Measurements from ENCODE around the gene MAB21L2.
"Not testable (repeated sequence)": the region's sequence is repeated elsewhere in the genome, so short reads cannot be mapped to it uniquely, and the experiment has no call there.

The MAB21L2 gene

GRCh38 chr4:150582146-150582872 lies at the start of gene MAB21L2:
TSS of gene MAB21L2 (plus strand) at chr4:150582151. CDS start at chr4:150583030, 879 bp downstream.
- no peak for DNase-seq (ENCODE audit: low read depth)

GRCh38 chr4:150533673-150534072 lies 48.3 kb upstream of the MAB21L2 start:
- DNase-seq (ENCODE audit: low read depth) = no peak

- no peak for DNase-seq (ENCODE audit: low read depth)
Observed at GRCh38 chr4:150534818-150535217, 47.1 kb upstream of the MAB21L2 start.

GRCh38 chr4:150537911-150538310 lies 44.0 kb upstream of the MAB21L2 start:
- not testable (repeated sequence) for DNase-seq (ENCODE audit: low read depth)

GRCh38 chr4:150540536-150540935 lies 41.4 kb upstream of the MAB21L2 start:
- no peak for DNase-seq (ENCODE audit: low read depth)

GRCh38 chr4:150540959-150541360 lies 41.0 kb upstream of the MAB21L2 start:
- no peak for DNase-seq (ENCODE audit: low read depth)

GRCh38 chr4:150541681-150542080 lies 40.3 kb upstream of the MAB21L2 start:
- no peak for DNase-seq (ENCODE audit: low read depth)

GRCh38 chr4:150543042-150543441 lies 38.9 kb upstream of the MAB21L2 start:
- DNase-seq (ENCODE audit: low read depth) = no peak

GRCh38 chr4:150546286-150546685 lies 35.7 kb upstream of the MAB21L2 start:
- DNase-seq (ENCODE audit: low read depth) = no peak

GRCh38 chr4:150547154-150547838 lies 34.7 kb upstream of the MAB21L2 start:
- no peak for DNase-seq (ENCODE audit: low read depth)

GRCh38 chr4:150557811-150558210 lies 24.1 kb upstream of the MAB21L2 start:
- DNase-seq (ENCODE audit: low read depth) = not testable (repeated sequence)

GRCh38 chr4:150561143-150561737 lies 20.7 kb upstream of the MAB21L2 start:
- no peak for DNase-seq (ENCODE audit: low read depth)

- no peak for DNase-seq (ENCODE audit: low read depth)
Observed at GRCh38 chr4:150562250-150562649, 19.7 kb upstream of the MAB21L2 start.

- no peak for DNase-seq (ENCODE audit: low read depth)
Observed at GRCh38 chr4:150562751-150563150, 19.2 kb upstream of the MAB21L2 start.

- DNase-seq (ENCODE audit: low read depth) = not testable (repeated sequence)
Observed at GRCh38 chr4:150564967-150565366, 17.0 kb upstream of the MAB21L2 start.

- no peak for DNase-seq (ENCODE audit: low read depth)
Observed at GRCh38 chr4:150567070-150567469, 14.9 kb upstream of the MAB21L2 start.

- no peak for DNase-seq (ENCODE audit: low read depth)
Observed at GRCh38 chr4:150569384-150569987, 12.5 kb upstream of the MAB21L2 start.

GRCh38 chr4:150569998-150570535 lies 11.9 kb upstream of the MAB21L2 start:
- DNase-seq (ENCODE audit: low read depth) = no peak

- no peak for DNase-seq (ENCODE audit: low read depth)
Observed at GRCh38 chr4:150570862-150571261, 11.1 kb upstream of the MAB21L2 start.

- DNase-seq (ENCODE audit: low read depth) = no peak
Observed at GRCh38 chr4:150572704-150573504, 9.0 kb upstream of the MAB21L2 start.

GRCh38 chr4:150573534-150573933 lies 8.4 kb upstream of the MAB21L2 start:
- no peak for DNase-seq (ENCODE audit: low read depth)

- DNase-seq (ENCODE audit: low read depth) = no peak
Observed at GRCh38 chr4:150574678-150575077, 7.3 kb upstream of the MAB21L2 start.

All from stimulated activated CD8-positive, alpha-beta memory T cell treated with anti-CD3 and anti-CD28 coated beads, Interleukin-12 subunit alpha, Interleukin-12 subunit beta, amount 100 ng/mL, for 1 hour (primary cell).